Measurements from ENCODE around the gene TMEM132C. TPM values are rescaled to one million over a fixed set of nuclear protein-coding genes. Genes with fewer than 3 reads are reported as not detected.

The TMEM132C gene
- total and polyA plus RNA-seq, 2 of the 13 experiments (the other 11 are each of a cell fraction or from before 2014, with no cell fraction given): not detected

GRCh38 chr12:128383357-128383937, 116.5 kb downstream of the TMEM132C start:
- in situ Hi-C loops (cut with HindIII; ENCODE audit: extremely low pct_ligation_motif_present, low pct_unique_long_range_greater_than_20kb): no loop called here
- 2% methylated on average over 16 of the region's 18 CpGs for WGBS (ENCODE audit: low lambda C conversion rate)
- FAIRE-seq: no peak
- ChIA-PET POLR2A (no interaction called here), CTCF (ENCODE audit: low intra/inter-chr PET ratio, low total read pairs) (no interaction called here)
- Histone ChIP-seq H2AFZ (ENCODE audit: low read length) (no peak overlapping the region), H3K27me3 (ENCODE audit: control insufficient read depth in 1 of 2, insufficient read depth in 2 of 2, low read length in 2 of 2) (peaks cover 0 to 26% of the 10 kb centered on the region in 2 experiments; a peak in 3 of 5 replicates), H3K27ac (ENCODE audit: extremely low read length, insufficient read depth, low read length) (no peak overlapping the region), H3K9ac (ENCODE audit: insufficient read depth, low read depth, low read length) (no peak overlapping the region), H3K36me3 (replicated peaks in 1 of 2; ENCODE audit: control insufficient read depth in 1 of 2, insufficient read depth in 2 of 2, low read length in 2 of 2) (no peaks in the 10 kb centered on the region), H3K4me3 (replicated peaks in 1 of 3; ENCODE audit: insufficient read depth in 1 of 3, low read depth in 2 of 3, low read length in 3 of 3) (no peak overlapping the region), H4K20me1 (ENCODE audit: insufficient read depth, low read length) (no peaks in the 10 kb centered on the region), H3K79me2 (ENCODE audit: insufficient read depth, low read length) (no peaks in the 10 kb centered on the region), H3K9me3 (ENCODE audit: low read length) (no peaks in the 10 kb centered on the region), H3K4me2 (ENCODE audit: low read depth, low read length) (no peak overlapping the region), H3K4me1 (ENCODE audit: insufficient read depth, low read length) (no peaks in the 10 kb centered on the region)
- no TSS peak for BruUV-seq (replicated peaks)
- no peak for DNase-seq (ENCODE audit: low spot score)
- intact Hi-C loops (cut with micrococcal nuclease; ENCODE audit: unreplicated experiment): no loop called here
- ATAC-seq: no peak
- no peak for TF ChIP-seq ZNF770 (CRISPR knock-in tag; IDR thresholded peaks at IDR 0.05)
- TF ChIP-seq POGK (CRISPR knock-in tag; conservative IDR thresholded peaks at IDR 0.05): no peak
- no peak for TF ChIP-seq HMGXB4 (CRISPR knock-in tag; IDR thresholded peaks at IDR 0.05; ENCODE audit: borderline replicate concordance in 1 of 2, low read depth in 1 of 2)
- no peak for TF ChIP-seq EED (CRISPR knock-in tag; IDR thresholded peaks at IDR 0.05)
- TF ChIP-seq ZNF878 (CRISPR knock-in tag; IDR thresholded peaks at IDR 0.05): no peak
- TF ChIP-seq ZNF496 (CRISPR knock-in tag; IDR thresholded peaks at IDR 0.05; ENCODE audit: insufficient replicate concordance): no peak
- TF ChIP-seq PRMT3 (CRISPR knock-in tag; IDR thresholded peaks at IDR 0.05; ENCODE audit: borderline replicate concordance, low read depth): no peak
- TF ChIP-seq ZBTB38 (CRISPR knock-in tag; IDR thresholded peaks at IDR 0.05): no peak
- TF ChIP-seq ZNF101 (CRISPR knock-in tag; IDR thresholded peaks at IDR 0.05; ENCODE audit: borderline replicate concordance, low read depth): no peak
- no peak for TF ChIP-seq KLF6 (CRISPR knock-in tag; IDR thresholded peaks at IDR 0.05)
- TF ChIP-seq MLXIP (CRISPR knock-in tag; IDR thresholded peaks at IDR 0.05; ENCODE audit: borderline replicate concordance): no peak
- no peak for TF ChIP-seq ZNF18 (CRISPR knock-in tag; IDR thresholded peaks at IDR 0.05; ENCODE audit: insufficient replicate concordance)
